Stimulated activated CD4-positive, alpha-beta T cell treated with anti-CD3 and anti-CD28 coated beads, Interleukin-15, amount 100 ng/mL, for 1 hour (primary cell): ENCODE measurements around the gene CBX4.

Source experiments
- DNase-seq, 2 donors: peaks; one replicate each; pipeline ENCODE4 v3.0.0-alpha.2; 2020; ENCODE audit warnings: low read depth in 1 of 2, low spot score in 1 of 2

Gene CBX4

GRCh38 chr17:79831265-79832217, 7.7 kb downstream of the CBX4 start:
- DNase-seq: no peak

- DNase-seq: no peak
These were observed 8.4 kb downstream of the CBX4 start for GRCh38 chr17:79830763-79831264.

GRCh38 chr17:79830303-79830702, 8.9 kb downstream of the CBX4 start:
- no peak for DNase-seq

DNA sequence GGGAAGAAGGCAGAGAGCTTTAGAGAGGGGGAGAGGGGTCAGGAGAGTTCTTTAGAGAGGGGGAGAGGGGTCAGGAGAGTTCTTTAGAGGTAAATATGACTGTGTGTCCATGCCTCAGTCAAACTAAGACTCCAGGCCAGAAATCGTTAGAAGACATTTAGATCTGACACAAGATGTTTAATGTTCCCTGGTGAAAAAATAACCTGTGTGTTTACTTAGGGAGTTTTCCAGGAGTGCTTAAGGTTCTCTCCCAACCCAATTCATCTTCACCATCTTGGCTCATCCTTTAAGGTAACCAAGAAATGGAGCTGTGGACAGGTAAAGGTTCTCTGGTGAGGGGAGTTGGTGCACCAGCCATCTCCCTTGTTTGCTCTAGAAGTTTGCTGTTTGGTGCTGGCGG, 9.8 kb downstream of the CBX4 start:
- DNase-seq: no peak

- no peak for DNase-seq
These were observed 10.2 kb downstream of the CBX4 start for GRCh38 chr17:79829004-79829403.

DNA sequence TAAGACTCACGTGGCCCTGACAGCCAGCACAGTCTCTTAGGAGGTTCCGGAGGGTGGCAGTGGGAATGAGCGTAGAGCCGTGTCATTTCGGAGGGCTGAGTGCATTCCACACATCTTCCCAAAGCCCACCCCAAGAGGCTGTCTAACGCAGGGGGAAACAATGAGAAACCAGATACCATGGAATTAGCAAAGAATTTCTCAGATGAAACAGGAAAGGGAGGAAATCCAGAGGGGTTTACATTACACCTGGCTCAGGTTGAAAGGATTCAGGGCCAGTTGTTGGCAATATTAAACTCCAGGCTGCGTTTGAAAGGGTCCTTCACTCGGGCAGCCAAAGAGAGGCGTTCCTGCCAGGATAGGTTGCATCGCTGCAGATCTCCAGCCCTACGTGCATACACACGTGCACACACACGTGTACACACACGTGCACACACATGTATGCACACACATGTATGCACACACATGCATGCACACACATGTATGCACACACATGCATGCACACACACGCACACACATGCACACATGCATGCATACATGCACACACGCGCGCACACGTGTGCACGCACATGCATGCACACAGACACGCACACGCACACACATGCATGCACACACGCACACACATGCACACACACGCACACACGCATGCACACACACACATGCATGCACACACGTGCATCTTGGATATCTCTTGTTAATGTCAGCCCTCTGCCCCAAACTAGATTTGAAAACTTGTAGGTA, 12.2 kb downstream of the CBX4 start:
- no peak for DNase-seq

- no peak for DNase-seq
These were observed 13.0 kb downstream of the CBX4 start for GRCh38 chr17:79826204-79826680.

DNA sequence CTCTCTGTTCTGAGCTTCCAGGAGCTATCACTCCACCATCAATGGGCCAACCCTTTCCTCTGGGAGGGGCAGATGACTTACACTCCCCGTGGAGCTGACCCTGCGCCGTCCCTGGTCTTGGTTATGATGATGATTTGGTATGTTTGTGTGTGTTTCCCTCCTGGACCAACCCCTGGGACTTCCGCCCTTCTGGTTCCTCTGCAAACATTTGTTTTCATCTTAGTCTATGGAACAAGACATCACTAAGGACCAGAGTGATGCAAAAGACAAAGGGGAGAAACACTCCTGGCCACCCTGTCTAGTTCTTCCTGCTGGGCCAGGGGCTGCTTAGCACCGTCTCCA, 13.7 kb downstream of the CBX4 start:
- DNase-seq: no peak

DNA sequence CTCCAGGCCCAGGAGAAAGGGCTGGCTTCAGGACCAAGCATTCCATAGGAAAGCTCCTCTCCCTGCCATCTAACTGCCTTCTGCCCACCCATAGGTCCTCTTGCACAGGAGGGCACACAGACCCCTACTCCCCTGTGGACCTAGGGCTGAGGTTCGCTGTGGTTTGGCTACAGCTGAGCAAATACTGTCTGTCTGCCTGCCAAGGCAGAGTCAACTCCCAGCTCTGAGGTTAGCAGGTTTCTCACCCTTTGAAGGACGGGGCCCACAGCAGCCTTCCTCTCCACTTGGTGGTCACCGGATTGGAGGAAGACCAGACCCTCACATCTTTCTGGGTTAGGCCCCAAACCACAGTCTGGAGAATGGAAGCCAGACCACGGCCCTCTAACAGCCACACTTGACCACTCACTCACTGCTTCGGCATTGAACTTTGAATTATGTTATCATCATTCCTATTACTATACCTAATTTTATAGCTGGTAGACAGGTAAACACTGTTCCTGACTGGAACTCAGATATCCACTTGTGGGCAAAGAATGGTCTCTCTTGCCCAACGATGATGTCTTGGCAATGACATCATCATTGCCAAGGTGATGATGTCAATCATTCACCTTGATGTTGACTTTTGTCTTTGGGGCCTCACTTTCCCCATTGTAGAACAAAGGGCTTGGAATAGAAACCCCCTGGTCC, 14.2 kb downstream of the CBX4 start:
- DNase-seq: no peak

DNA sequence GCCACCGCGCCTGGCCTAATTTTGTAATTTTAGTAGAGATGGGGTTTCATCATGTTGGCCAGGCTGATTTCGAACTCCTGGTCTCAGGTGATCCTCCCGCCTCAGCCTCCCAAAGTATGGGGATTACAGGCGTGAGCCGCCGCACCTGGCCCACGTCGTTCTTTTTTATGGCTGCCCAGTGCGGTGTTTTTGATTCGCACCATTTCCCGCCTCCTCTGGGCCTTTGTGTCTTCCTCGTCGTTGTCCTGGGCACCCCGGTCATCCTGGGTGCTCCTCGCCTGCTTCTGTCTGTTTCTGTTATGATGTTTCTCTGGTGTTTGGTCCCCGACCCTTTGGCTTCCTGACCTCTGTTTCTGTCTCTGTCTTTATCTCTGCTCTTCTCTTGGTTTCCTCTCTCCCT, 15.0 kb downstream of the CBX4 start:
- no peak for DNase-seq

- no peak for DNase-seq
These were observed 16.6 kb downstream of the CBX4 start for GRCh38 chr17:79822583-79823124.

- no peak for DNase-seq
These were observed 17.7 kb downstream of the CBX4 start for GRCh38 chr17:79821331-79822095.

GRCh38 chr17:79820959-79821330, 18.3 kb downstream of the CBX4 start:
- DNase-seq: no peak

GRCh38 chr17:79819534-79820276, 19.5 kb downstream of the CBX4 start:
- no peak for DNase-seq

DNA sequence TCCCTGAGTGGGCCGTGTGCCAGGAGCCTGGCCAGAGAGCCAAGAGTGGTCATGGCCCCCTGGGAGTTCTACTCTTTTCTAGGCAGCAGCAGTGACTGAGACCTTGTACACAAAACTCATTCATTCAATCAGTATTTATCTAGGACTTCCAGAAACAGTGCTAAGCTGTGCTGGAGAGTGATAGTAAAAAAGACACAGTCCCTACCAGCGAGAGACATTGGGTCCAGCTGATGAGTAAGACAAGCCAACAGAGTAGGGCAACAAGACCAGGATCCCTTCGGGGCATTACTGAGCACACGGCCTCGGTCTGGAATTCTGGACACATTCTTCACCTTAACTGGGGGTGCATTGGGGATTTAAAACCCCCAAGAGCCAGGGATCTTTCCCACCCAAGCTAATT, 20.2 kb downstream of the CBX4 start:
- DNase-seq: no peak

GRCh38 chr17:79818026-79818758, 21.0 kb downstream of the CBX4 start:
- no peak for DNase-seq

- no peak for DNase-seq
These were observed 23.3 kb downstream of the CBX4 start for GRCh38 chr17:79815836-79816461.

- no peak for DNase-seq
These were observed 24.0 kb downstream of the CBX4 start for GRCh38 chr17:79814974-79815835.
